Lower lobe of right lung (tissue), 2 donors: ENCODE measurements around the gene SERINC5. TPM values are rescaled to one million over a fixed set of nuclear protein-coding genes. Genes with fewer than 3 reads are reported as not detected.
A peak's percentile ranks its signal among the peaks of the same experiment; 100 is the strongest.
"Not testable (repeated sequence)": the region's sequence is repeated elsewhere in the genome, so short reads cannot be mapped to it uniquely, and the experiment has no call there.

Source experiments
- ATAC-seq, 2 donors: fragments of 200-7000 bp; cut with Tn5 transposase; one replicate each; pipeline ENCODE4 v1.9.1; 2020 to 2022; ENCODE audit warnings: mild to moderate bottlenecking in 2 of 2, moderate library complexity in 2 of 2
- DNase-seq: peaks from one replicate; pipeline ENCODE4 v3.0.0-alpha.2; 2020
- H3K27ac ChIP-seq: fragments of 200-600 bp; one replicate; pipeline ENCODE4 v1.8.0; 2022
- H3K27me3 ChIP-seq: fragments of 200-600 bp; one replicate; pipeline ENCODE4 v1.8.0; 2022; ENCODE audit warnings: low read depth
- H3K36me3 ChIP-seq: fragments of 200-600 bp; one replicate; pipeline ENCODE4 v1.8.0; 2022; ENCODE audit warnings: mild to moderate bottlenecking
- H3K4me1 ChIP-seq: fragments of 200-600 bp; one replicate; pipeline ENCODE4 v1.8.0; 2022
- H3K4me3 ChIP-seq: fragments of 200-600 bp; one replicate; pipeline ENCODE4 v1.8.0; 2022; ENCODE audit warnings: mild to moderate bottlenecking
- H3K9me3 ChIP-seq: fragments of 200-600 bp; one replicate; pipeline ENCODE4 v1.8.0; 2022
- intact Hi-C: fragments of 100-400 bp; cut with DNase I; formaldehyde crosslinking; loops from one replicate; pipeline ENCODE4 v1.11.0; 2022
- total RNA-seq: library from RNA; stranded (reverse); fragmentation: NEBNext Ultra II Directional; extraction: Animal tissue kit (Norgen Biotek cat#: 25700); gene quantifications from one replicate; pipeline ENCODE4 v1.2.1, GENCODE V29; 2021
- TF ChIP-seq, protein P1 (sequence below): fragments of 200-600 bp; IDR thresholded peaks from one replicate; pipeline ENCODE4 v1.8.0; 2022; ENCODE audit warnings: antibody characterized with exemption, mild to moderate bottlenecking
- donor health status: DM: no; HTN: yes; CAD: no; lungs with severe emphysema.

Gene SERINC5
- total RNA-seq, 1 donor from 2014 or later: 52.6 TPM

DNA sequence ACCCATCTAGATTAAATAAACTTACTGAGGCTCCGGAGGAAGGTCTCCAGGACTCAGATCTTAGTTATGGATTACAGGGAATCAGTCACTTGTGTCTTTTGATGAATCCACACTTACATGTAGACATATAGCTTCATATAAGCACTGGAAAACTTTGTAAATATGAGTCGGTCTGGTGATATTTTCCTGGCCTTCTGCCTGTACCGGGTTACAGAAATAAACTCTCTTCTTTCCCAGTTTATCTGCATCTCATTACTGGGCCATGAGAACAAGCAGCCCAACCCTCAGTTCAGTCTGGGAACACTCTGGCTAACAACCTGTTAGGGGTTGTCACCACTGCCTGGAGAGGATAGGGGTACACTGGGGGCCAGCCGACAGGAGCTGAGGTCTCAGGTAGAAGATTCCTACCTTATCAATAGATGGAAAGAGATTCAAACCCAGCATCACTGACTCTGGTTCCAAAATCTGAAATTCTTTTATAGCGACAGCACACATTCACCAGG lies 161.6 kb downstream of the SERINC5 start:
- no peak overlapping the region for H3K4me3 ChIP-seq
- no peaks in the 10 kb centered on the region for H3K27me3 ChIP-seq
- TF ChIP-seq, protein P1, sequence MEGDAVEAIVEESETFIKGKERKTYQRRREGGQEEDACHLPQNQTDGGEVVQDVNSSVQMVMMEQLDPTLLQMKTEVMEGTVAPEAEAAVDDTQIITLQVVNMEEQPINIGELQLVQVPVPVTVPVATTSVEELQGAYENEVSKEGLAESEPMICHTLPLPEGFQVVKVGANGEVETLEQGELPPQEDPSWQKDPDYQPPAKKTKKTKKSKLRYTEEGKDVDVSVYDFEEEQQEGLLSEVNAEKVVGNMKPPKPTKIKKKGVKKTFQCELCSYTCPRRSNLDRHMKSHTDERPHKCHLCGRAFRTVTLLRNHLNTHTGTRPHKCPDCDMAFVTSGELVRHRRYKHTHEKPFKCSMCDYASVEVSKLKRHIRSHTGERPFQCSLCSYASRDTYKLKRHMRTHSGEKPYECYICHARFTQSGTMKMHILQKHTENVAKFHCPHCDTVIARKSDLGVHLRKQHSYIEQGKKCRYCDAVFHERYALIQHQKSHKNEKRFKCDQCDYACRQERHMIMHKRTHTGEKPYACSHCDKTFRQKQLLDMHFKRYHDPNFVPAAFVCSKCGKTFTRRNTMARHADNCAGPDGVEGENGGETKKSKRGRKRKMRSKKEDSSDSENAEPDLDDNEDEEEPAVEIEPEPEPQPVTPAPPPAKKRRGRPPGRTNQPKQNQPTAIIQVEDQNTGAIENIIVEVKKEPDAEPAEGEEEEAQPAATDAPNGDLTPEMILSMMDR: no peak
- intact Hi-C loops: loop anchor here (5.0 kb wide), 1 partner anchor 213 kb away; no protein-coding TSS in a partner anchor
- DNase-seq (no peak), ATAC-seq (no peak)
- no peaks in the 10 kb centered on the region for H3K4me1 ChIP-seq
- H3K27ac ChIP-seq: no peak overlapping the region
- no peaks in the 10 kb centered on the region for H3K9me3 ChIP-seq
- no peaks in the 10 kb centered on the region for H3K36me3 ChIP-seq

DNA sequence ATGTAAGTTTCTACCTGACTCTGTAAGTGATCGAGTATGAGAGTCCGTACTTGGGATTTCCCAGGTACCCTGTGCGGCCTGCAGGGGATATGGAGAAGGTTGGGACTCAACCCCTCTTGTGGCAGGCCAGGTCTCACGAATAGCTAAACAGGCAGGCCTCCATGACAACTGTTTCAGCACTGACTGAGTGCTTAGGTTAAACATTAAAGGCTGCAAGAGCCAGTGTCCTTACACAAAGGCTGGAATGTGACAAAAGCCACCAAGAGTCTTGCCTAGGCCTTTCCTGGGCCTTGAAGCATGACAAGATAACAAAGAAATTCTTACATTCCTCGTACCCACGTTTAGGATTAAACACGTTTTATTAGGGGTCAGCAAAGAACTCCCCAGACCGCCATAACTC lies 162.1 kb downstream of the SERINC5 start:
- ATAC-seq (peak; percentile 50 to 62), DNase-seq (no peak)
- Histone ChIP-seq H3K27me3 (no peaks in the 10 kb centered on the region), H3K36me3 (no peaks in the 10 kb centered on the region), H3K27ac (no peak overlapping the region), H3K4me3 (no peak overlapping the region), H3K9me3 (no peaks in the 10 kb centered on the region), H3K4me1 (no peaks in the 10 kb centered on the region)
- intact Hi-C loops: loop anchor here (5.0 kb wide), 1 partner anchor 214 kb away; no protein-coding TSS in a partner anchor
- TF ChIP-seq, protein P1: no peak

DNA sequence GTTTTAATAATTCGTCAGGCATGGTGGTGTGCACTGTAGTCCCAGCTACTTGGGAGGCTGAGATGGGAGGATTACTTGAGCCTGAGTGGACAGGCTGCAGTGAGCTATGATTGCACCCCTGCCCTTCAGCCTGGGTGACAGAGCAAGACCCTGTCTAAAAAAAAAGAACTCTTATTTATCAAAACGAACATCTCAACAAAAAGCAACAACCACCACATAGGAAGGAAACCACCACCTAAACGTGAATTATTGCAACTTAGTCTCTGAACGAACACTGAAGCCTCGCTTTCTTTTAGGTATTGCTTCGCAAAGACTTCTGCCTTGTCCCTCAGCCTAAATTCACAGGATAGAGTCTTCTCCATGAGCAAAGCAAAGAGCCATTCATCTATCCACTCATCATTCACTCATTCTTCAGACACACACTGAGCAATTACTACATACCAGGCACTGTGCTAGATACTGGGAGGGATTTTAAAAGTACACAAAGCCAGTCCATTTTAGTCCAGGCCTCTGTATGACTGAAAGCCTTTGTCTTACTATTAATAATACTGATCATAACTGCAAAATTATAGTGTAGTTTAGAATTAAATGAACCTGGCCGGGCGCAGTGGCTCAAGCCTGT lies 163.3 kb downstream of the SERINC5 start:
- Histone ChIP-seq H3K27me3 (no peaks in the 10 kb centered on the region), H3K27ac (no peak overlapping the region), H3K4me1 (no peaks in the 10 kb centered on the region), H3K4me3 (no peak overlapping the region), H3K9me3 (no peaks in the 10 kb centered on the region), H3K36me3 (no peaks in the 10 kb centered on the region)
- intact Hi-C loops: loop anchor here (5.0 kb wide), 1 partner anchor 215 kb away; no protein-coding TSS in a partner anchor
- TF ChIP-seq, protein P1: no peak
- ATAC-seq (no peak), DNase-seq (no peak)

- not testable (repeated sequence) for H3K4me1 ChIP-seq
Observed at GRCh38 chr5:80091792-80092192, 164.1 kb downstream of the SERINC5 start.

GRCh38 chr5:80090884-80091166 lies 165.0 kb downstream of the SERINC5 start:
- TF ChIP-seq, protein P1: no peak
- no peak for ATAC-seq
- no peaks in the 10 kb centered on the region for H3K27me3 ChIP-seq
- H3K4me1 ChIP-seq: no peaks in the 10 kb centered on the region
- no peak overlapping the region for H3K27ac ChIP-seq
- H3K4me3 ChIP-seq: no peak overlapping the region
- H3K36me3 ChIP-seq: no peaks in the 10 kb centered on the region
- no peak for DNase-seq
- intact Hi-C loops: loop anchor here (5.0 kb wide), 1 partner anchor 216 kb away; no protein-coding TSS in a partner anchor
- H3K9me3 ChIP-seq: no peaks in the 10 kb centered on the region

More at GRCh38 chr5:80091792-80092192, 164.1 kb downstream of the SERINC5 start:
- H3K27ac ChIP-seq, H3K27me3 ChIP-seq, DNase-seq, H3K9me3 ChIP-seq, H3K4me3 ChIP-seq, H3K36me3 ChIP-seq: not testable (repeated sequence)
- intact Hi-C loops: loop anchor here (5.0 kb wide), 1 partner anchor 216 kb away; no protein-coding TSS in a partner anchor
- TF ChIP-seq, protein P1: peak; percentile 69
- ATAC-seq: peak; percentile 71 to 80
